Measurements from ENCODE around the gene DPM2. TPM values are rescaled to one million over a fixed set of nuclear protein-coding genes. Genes with fewer than 3 reads are reported as not detected.
A peak's percentile ranks its signal among the peaks of the same experiment; 100 is the strongest.

DPM2 gene
- total and polyA plus RNA-seq, 2 of the 4 experiments (the other 2 are of a cell fraction): 10.8 to 60.6 TPM

DNA sequence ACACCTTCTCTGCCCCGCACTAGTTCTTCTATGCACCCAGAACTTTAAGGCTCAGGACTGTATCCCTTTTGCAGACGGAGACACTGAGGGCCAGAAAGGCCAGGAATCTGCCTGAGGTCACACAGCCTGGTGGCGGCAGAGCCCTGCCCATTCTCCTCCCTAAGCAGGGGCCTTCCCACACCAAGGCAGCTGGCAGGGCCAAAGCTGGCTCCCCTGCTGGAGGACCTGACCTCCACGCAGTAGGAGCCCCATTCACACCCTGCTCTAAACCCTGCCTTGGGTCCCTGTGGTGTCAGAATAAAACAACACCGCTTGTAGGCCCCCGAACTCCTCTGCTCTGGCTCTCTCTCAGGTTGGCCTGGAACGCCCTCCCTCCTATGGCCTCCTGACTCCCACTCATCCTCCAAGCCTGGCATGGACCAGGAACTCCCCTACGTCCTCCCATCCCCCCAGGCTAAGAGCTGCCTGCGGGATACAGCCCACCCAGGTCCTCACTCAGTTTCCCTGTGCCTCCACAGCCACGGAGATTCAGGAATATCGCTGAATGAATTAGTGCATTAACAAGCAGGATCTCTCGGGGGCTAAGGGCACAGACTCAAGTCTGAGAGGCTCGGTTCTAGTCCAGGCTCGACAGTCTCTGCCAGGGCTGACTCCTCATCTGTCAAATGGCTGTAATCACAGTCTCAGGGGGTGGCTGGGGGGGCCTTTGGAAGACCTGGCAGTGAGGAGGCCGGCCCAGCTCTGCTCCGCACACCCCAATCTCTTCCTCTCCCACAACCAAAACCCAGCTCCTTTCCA, 41.1 kb downstream of the DPM2 start:
- dilution Hi-C loops (cut with HindIII; ENCODE audit: low sequenced_read_pairs, unreplicated experiment) (no loop called here), in situ Hi-C loops (cut with MboI; ENCODE audit: low sequenced_read_pairs) (no loop called here), intact Hi-C loops (cut with micrococcal nuclease) (no loop called here)
- H3K79me1 ChIP-seq (ENCODE audit: low read depth in 1 of 2, low read length in 2 of 2): peaks cover 19 to 63% of the 10 kb centered on the region in 2 experiments
- H4K5ac ChIP-seq (ENCODE audit: low read depth, low read length): no peak overlapping the region
- H3K18ac ChIP-seq (ENCODE audit: low read depth, low read length): no peak overlapping the region
- peak overlapping the region; percentile 72 for H2AFZ ChIP-seq (replicated peaks; ENCODE audit: low read length, poor library complexity)
- H2BK120ac ChIP-seq (ENCODE audit: low read depth, low read length): no peak overlapping the region
- H3K4ac ChIP-seq (ENCODE audit: low read depth, low read length): no peak overlapping the region
- no peak overlapping the region for H2BK5ac ChIP-seq (ENCODE audit: low read depth, low read length, poor library complexity, severe bottlenecking)
- ChIA-PET CTCF (no interaction called here), POLR2A (ENCODE audit: unreplicated experiment) (no interaction called here)
- H4K91ac ChIP-seq (ENCODE audit: insufficient read depth, low read depth, low read length): no peak overlapping the region; the same call in 1 of the 2 replicates
- H3K14ac ChIP-seq (replicated peaks; ENCODE audit: low read depth, low read length): no peak overlapping the region
- WGBS, 2 experiments (ENCODE audit: extremely low coverage in 2 of 2, insufficient read length in 1 of 2): 42% methylated on average over 4 of the region's 16 CpGs; no CpG with 5 or more reads in 1 of the 2 experiments
- TF ChIP-seq CEBPB (IDR thresholded peaks at IDR 0.05; ENCODE audit: low read depth, low read length) (no peak), FOS (IDR thresholded peaks at IDR 0.05; ENCODE audit: low read depth, low read length) (no peak), MAZ (IDR thresholded peaks at IDR 0.05; ENCODE audit: borderline replicate concordance, low read depth, low read length) (no peak), MXI1 (IDR thresholded peaks at IDR 0.05; ENCODE audit: borderline replicate concordance, low read depth, low read length) (no peak), RCOR1 (IDR thresholded peaks at IDR 0.05; ENCODE audit: insufficient replicate concordance, low read length) (no peak), CTCF (conservative IDR thresholded peaks at IDR 0.05; ENCODE audit: low read depth, low read length) (no peak), SMC3 (IDR thresholded peaks at IDR 0.05; ENCODE audit: low read depth, low read length) (no peak), BHLHE40 (IDR thresholded peaks at IDR 0.05; ENCODE audit: low read depth, low read length) (no peak)
- no TSS peak for BruUV-seq (replicated peaks)
- peaks cover 39% of the 10 kb centered on the region for H3K36me3 ChIP-seq (ENCODE audit: control insufficient read depth, insufficient read depth, low read length)
- DNase-seq (no peak), ATAC-seq (ENCODE audit: low read depth) (no peak)
- peaks cover 15% of the 10 kb centered on the region for H3K9me3 ChIP-seq (ENCODE audit: control insufficient read depth, insufficient read depth, low read length)
- H3K4me1 ChIP-seq (ENCODE audit: control insufficient read depth, insufficient read depth, low read length): peaks cover 20% of the 10 kb centered on the region
- no peak overlapping the region for H3K56ac ChIP-seq (ENCODE audit: extremely low read depth, insufficient read depth, low read length)
- H2AK9ac ChIP-seq (replicated peaks; ENCODE audit: low read depth, low read length, poor library complexity): peak overlapping the region; percentile 15
- no peak overlapping the region for H2BK20ac ChIP-seq (ENCODE audit: low read depth, low read length)
- H3K23ac ChIP-seq (ENCODE audit: low read depth, low read length): 0 out of 2 replicates have a peak overlapping the region, but pooled peaks have one; percentile 5
- H3K9me1 ChIP-seq (ENCODE audit: insufficient read depth, low read length): peaks cover 12% of the 10 kb centered on the region
- no peak overlapping the region for H2BK15ac ChIP-seq (ENCODE audit: low read depth, low read length)
- no peaks in the 10 kb centered on the region for H3K27me3 ChIP-seq (ENCODE audit: control insufficient read depth, insufficient read depth, low read length)
- H3K4me3 ChIP-seq (ENCODE audit: insufficient read depth, low read depth, low read length): no peak overlapping the region; the same call in 1 of the 2 replicates
- peak overlapping the region; percentile 26; the same call in 1 of the 2 replicates for H3K9ac ChIP-seq (ENCODE audit: low read depth, low read length)
- peak overlapping the region in 1 of 2 experiments; percentile 22; a peak in 1 of 4 replicates for H4K8ac ChIP-seq (ENCODE audit: low read depth in 2 of 2, low read length in 2 of 2)
- H3K27ac ChIP-seq (ENCODE audit: insufficient read depth, low read length): peak overlapping the region; percentile 63; the same call in 1 of the 2 replicates
- no peak overlapping the region; the same call in 1 of the 2 replicates for H2AK5ac ChIP-seq (ENCODE audit: low read depth, low read length)
- peak overlapping the region; percentile 82 for H3K4me2 ChIP-seq (ENCODE audit: low read depth, low read length)
- peaks cover 27% of the 10 kb centered on the region for H4K20me1 ChIP-seq (ENCODE audit: insufficient read depth, low read length)

Data from IMR-90 (cell line).